Spleen (tissue), 7 donors: ENCODE data around the gene ALS2CL.

Experiments
- CTCF ChIP-seq, 11 experiments: fragments of 200-600 bp in 7 of 11; fragments of 450-650 bp in 4 of 11; sonication (generic) in 4 of 11; IDR thresholded peaks in 8 of 11; conservative IDR thresholded peaks in 3 of 11; 1 replicate in 7 of 11; 2 replicates in 4 of 11; pipeline versions ENCODE4 v1.4.0 to v1.8.0; 2016 to 2021; ENCODE audit warnings: antibody characterized with exemption in 11 of 11, inconsistent platforms in 4 of 11, mild to moderate bottlenecking in 1 of 11
- POLR2AphosphoS5 ChIP-seq, 3 donors: sonication (generic); formaldehyde crosslinking; IDR thresholded peaks; one replicate each; pipeline ENCODE4 v1.5.1; 2017; ENCODE audit warnings: antibody characterized with exemption in 3 of 3
- donor health status: DM: no; HTN: no; CAD: no; lungs with moderate emphysema.
- donor health status: DM: no; HTN: no; CAD: no.
- donor health status: DM: no; HTN: no; CAD: no.

GRCh38 chr3:46711305-46711704 lies 17.8 kb upstream of the ALS2CL start:
- no peak for TF ChIP-seq CTCF (IDR thresholded peaks at IDR 0.05 in 8 of 11, conservative IDR thresholded peaks at IDR 0.05 in 3 of 11)
- no peak for TF ChIP-seq POLR2AphosphoS5 (IDR thresholded peaks at IDR 0.05)
